ENCODE results near the gene ZNHIT1. TPM values are rescaled to one million over a fixed set of nuclear protein-coding genes. Genes with fewer than 3 reads are reported as not detected.

The ZNHIT1 gene
- polyA plus RNA-seq, 1 of the 3 experiments (the other 2 are of a cell fraction) = 101 TPM

DNA sequence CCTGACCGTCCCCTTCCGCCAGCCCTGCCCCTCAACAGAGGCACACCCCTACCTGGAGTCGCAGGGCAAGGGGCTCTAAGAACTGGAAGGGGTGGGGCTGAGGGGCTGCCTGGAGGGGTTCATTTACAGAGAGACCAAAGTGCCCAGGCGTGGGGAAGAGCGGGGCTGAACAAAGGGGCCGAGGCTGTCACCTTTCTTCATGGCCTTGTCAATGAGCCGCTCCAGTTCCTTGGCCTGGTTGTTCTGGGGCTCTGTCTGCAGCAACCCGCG, 21.9 kb downstream of the ZNHIT1 start:
- Histone ChIP-seq H3K9me3 (no peaks in the 10 kb centered on the region), H3K4me3 (ENCODE audit: low read depth in 2 of 2, low read length in 1 of 2) (no peak overlapping the region), H3K27ac (ENCODE audit: low read depth in 2 of 2, low read length in 1 of 2) (no peak overlapping the region), H3K27me3 (ENCODE audit: insufficient read depth) (no peaks in the 10 kb centered on the region), H2AFZ (ENCODE audit: low read depth) (no peak overlapping the region), H4K20me1 (ENCODE audit: insufficient read depth) (peaks cover 12% of the 10 kb centered on the region; the same call in 1 of the 2 replicates), H3F3A (replicated peaks; ENCODE audit: insufficient read depth) (peaks cover 8% of the 10 kb centered on the region), H3K79me2 (ENCODE audit: insufficient read depth) (peaks cover 40% of the 10 kb centered on the region), H3K9ac (no peak overlapping the region), H3K9me2 (no peaks in the 10 kb centered on the region), H3K4me2 (no peak overlapping the region), H3K36me3 (replicated peaks in 1 of 2; ENCODE audit: control insufficient read depth in 1 of 2, insufficient read depth in 2 of 2, low read length in 1 of 2) (peaks cover 36 to 46% of the 10 kb centered on the region in 2 experiments), H3K4me1 (ENCODE audit: control insufficient read depth in 1 of 2, insufficient read depth in 2 of 2, low read depth in 1 of 2, low read length in 1 of 2) (peaks cover 7% of the 10 kb centered on the region in 2 experiments; a peak in 1 of 4 replicates)
- TF ChIP-seq GATA2 (CRISPR knock-in tag; IDR thresholded peaks at IDR 0.05) = no peak
- TF ChIP-seq EP300 (IDR thresholded peaks at IDR 0.05; ENCODE audit: borderline replicate concordance in 1 of 2, low read depth in 1 of 2, low read length in 1 of 2) = no peak
- TF ChIP-seq, protein P1, sequence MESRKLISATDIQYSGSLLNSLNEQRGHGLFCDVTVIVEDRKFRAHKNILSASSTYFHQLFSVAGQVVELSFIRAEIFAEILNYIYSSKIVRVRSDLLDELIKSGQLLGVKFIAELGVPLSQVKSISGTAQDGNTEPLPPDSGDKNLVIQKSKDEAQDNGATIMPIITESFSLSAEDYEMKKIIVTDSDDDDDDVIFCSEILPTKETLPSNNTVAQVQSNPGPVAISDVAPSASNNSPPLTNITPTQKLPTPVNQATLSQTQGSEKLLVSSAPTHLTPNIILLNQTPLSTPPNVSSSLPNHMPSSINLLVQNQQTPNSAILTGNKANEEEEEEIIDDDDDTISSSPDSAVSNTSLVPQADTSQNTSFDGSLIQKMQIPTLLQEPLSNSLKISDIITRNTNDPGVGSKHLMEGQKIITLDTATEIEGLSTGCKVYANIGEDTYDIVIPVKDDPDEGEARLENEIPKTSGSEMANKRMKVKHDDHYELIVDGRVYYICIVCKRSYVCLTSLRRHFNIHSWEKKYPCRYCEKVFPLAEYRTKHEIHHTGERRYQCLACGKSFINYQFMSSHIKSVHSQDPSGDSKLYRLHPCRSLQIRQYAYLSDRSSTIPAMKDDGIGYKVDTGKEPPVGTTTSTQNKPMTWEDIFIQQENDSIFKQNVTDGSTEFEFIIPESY (IDR thresholded peaks at IDR 0.05; ENCODE audit: borderline replicate concordance, low read depth) = no peak
- TF ChIP-seq POLR2AphosphoS5 (IDR thresholded peaks at IDR 0.05; ENCODE audit: low read depth, low read length) = no peak
- ChIA-PET POLR2A (no interaction called here), CTCF (interaction anchor here (1.2 kb wide), 1 partner anchor 96 kb away, joined by 4 read pairs; no protein-coding TSS in a partner anchor)
- WGBS (ENCODE audit: low lambda C conversion rate) = 96% methylated on average over 8 of the region's 9 CpGs
- peak; percentile 22 for DNase-seq

DNA sequence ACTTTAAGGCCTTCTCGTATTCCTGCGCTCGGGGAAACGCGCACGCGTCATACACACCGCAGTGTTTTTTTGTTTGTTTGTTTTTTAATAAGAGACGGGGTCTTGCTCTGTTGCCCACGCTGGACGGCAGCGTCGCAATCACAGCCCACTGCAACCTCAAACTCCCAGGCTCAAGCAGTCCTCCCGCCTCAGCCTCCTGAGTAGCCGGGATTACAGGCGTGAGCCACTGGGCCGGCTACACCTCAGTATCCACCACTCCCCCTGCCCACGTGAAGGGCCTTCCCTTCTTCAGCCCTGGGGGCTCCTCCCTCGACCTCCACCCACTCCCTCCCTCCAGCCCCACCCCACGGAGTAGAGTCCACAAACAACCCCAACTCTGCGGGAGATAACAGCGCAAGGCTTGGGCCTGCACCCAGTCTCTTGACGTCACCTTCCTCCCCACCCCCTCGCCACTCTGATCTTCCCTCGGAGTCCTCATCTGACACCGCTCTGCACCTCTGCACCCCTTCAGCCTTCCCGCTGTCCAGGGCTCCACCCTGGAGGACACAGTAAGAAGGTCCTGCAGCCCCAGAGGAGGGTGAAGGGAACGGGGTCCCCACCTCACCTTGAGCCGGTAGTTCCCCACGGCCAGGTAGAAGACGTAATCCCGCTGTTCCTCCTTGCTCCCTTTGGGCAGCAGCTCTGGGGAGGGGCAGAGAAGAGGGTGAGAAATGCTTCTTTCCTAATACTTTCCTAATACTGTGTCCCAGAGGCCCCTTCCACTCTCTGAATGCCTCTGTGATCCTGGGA, 22.5 kb downstream of the ZNHIT1 start:
- Histone ChIP-seq H3K9me3 (no peaks in the 10 kb centered on the region), H4K20me1 (ENCODE audit: insufficient read depth) (peaks cover 12% of the 10 kb centered on the region; the same call in 1 of the 2 replicates), H3F3A (replicated peaks; ENCODE audit: insufficient read depth) (peaks cover 8% of the 10 kb centered on the region), H3K27ac (ENCODE audit: low read depth in 2 of 2, low read length in 1 of 2) (no peak overlapping the region), H3K9ac (no peak overlapping the region), H3K4me1 (ENCODE audit: control insufficient read depth in 1 of 2, insufficient read depth in 2 of 2, low read depth in 1 of 2, low read length in 1 of 2) (peaks cover 7% of the 10 kb centered on the region in 2 experiments; a peak in 1 of 4 replicates), H3K9me2 (no peaks in the 10 kb centered on the region), H3K27me3 (ENCODE audit: insufficient read depth) (no peaks in the 10 kb centered on the region), H2AFZ (ENCODE audit: low read depth) (no peak overlapping the region), H3K4me2 (no peak overlapping the region), H3K4me3 (ENCODE audit: low read depth in 2 of 2, low read length in 1 of 2) (no peak overlapping the region), H3K36me3 (replicated peaks in 1 of 2; ENCODE audit: control insufficient read depth in 1 of 2, insufficient read depth in 2 of 2, low read length in 1 of 2) (peaks cover 36 to 43% of the 10 kb centered on the region in 2 experiments), H3K79me2 (ENCODE audit: insufficient read depth) (peaks cover 44% of the 10 kb centered on the region)
- TF ChIP-seq NFIC (IDR thresholded peaks at IDR 0.05; ENCODE audit: borderline replicate concordance) (no peak), MXI1 (IDR thresholded peaks at IDR 0.05; ENCODE audit: low read depth, low read length) (no peak), SIN3A (IDR thresholded peaks at IDR 0.05; ENCODE audit: borderline replicate concordance, low read depth, low read length) (no peak), GABPA (IDR thresholded peaks at IDR 0.05; ENCODE audit: low read depth) (no peak), EP300 (IDR thresholded peaks at IDR 0.05; ENCODE audit: borderline replicate concordance in 1 of 2, low read depth in 1 of 2, low read length in 1 of 2) (no peak), FOXJ3 (CRISPR knock-in tag; IDR thresholded peaks at IDR 0.05) (no peak), TAF1 (IDR thresholded peaks at IDR 0.05; ENCODE audit: borderline replicate concordance, low read depth, low read length) (no peak), MEF2A (IDR thresholded peaks at IDR 0.05; ENCODE audit: borderline replicate concordance, low read depth) (no peak), TCF12 (IDR thresholded peaks at IDR 0.05) (no peak)
- TF ChIP-seq, protein P1 (IDR thresholded peaks at IDR 0.05; ENCODE audit: borderline replicate concordance, low read depth) = no peak
- TF ChIP-seq, protein P2, sequence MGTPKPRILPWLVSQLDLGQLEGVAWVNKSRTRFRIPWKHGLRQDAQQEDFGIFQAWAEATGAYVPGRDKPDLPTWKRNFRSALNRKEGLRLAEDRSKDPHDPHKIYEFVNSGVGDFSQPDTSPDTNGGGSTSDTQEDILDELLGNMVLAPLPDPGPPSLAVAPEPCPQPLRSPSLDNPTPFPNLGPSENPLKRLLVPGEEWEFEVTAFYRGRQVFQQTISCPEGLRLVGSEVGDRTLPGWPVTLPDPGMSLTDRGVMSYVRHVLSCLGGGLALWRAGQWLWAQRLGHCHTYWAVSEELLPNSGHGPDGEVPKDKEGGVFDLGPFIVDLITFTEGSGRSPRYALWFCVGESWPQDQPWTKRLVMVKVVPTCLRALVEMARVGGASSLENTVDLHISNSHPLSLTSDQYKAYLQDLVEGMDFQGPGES (IDR thresholded peaks at IDR 0.05; ENCODE audit: low read depth, low read length) = no peak
- TF ChIP-seq, protein P3, sequence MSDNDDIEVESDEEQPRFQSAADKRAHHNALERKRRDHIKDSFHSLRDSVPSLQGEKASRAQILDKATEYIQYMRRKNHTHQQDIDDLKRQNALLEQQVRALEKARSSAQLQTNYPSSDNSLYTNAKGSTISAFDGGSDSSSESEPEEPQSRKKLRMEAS (IDR thresholded peaks at IDR 0.05; ENCODE audit: low read depth) = no peak
- TF ChIP-seq, protein P4, sequence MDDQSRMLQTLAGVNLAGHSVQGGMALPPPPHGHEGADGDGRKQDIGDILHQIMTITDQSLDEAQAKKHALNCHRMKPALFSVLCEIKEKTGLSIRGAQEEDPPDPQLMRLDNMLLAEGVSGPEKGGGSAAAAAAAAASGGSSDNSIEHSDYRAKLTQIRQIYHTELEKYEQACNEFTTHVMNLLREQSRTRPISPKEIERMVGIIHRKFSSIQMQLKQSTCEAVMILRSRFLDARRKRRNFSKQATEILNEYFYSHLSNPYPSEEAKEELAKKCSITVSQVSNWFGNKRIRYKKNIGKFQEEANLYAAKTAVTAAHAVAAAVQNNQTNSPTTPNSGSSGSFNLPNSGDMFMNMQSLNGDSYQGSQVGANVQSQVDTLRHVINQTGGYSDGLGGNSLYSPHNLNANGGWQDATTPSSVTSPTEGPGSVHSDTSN (IDR thresholded peaks at IDR 0.05) = no peak
- ChIA-PET CTCF (interaction anchor here (1.5 kb wide), 1 partner anchor 42 kb away, joined by 6 read pairs; no protein-coding TSS in a partner anchor), POLR2A (no interaction called here)
- DNase-seq = peak; percentile 17
- WGBS (ENCODE audit: low lambda C conversion rate) = 92% methylated on average over 32 of the region's 32 CpGs
